ENCODE measurements around the gene VPS13D. TPM values are rescaled to one million over a fixed set of nuclear protein-coding genes. Genes with fewer than 3 reads are reported as not detected.

VPS13D gene
- total RNA-seq, 1 experiment from 2014 or later = 36.5 TPM

GRCh38 chr1:12472156-12472797 lies 242.4 kb downstream of the VPS13D start:
- ChIA-PET CTCF (interaction anchor here (0.6 kb wide), 1 partner anchor 1150 kb away, joined by 3 read pairs; no protein-coding TSS in a partner anchor), POLR2A (interaction anchor here (0.9 to 1.2 kb wide), 3 partner anchors 14 to 55 kb away, joined by 3 to 4 read pairs (median 3); no protein-coding TSS in a partner anchor)
- H3K4me1 Mint-ChIP-seq (ENCODE audit: insufficient read depth, unreplicated experiment) = no peaks in the 10 kb centered on the region
- DNase-seq (ENCODE audit: unreplicated experiment) = no peak
- no peak overlapping the region for H3K27ac Mint-ChIP-seq (ENCODE audit: low read depth, unreplicated experiment)
- H3K36me3 Mint-ChIP-seq (ENCODE audit: insufficient read depth, unreplicated experiment) = peaks cover 10% of the 10 kb centered on the region
- H3K9me3 Mint-ChIP-seq (ENCODE audit: unreplicated experiment) = no peaks in the 10 kb centered on the region
- H3K4me3 Mint-ChIP-seq (ENCODE audit: unreplicated experiment) = no peak overlapping the region
- BruUV-seq (replicated peaks) = no TSS peak
- no peaks in the 10 kb centered on the region for H3K27me3 Mint-ChIP-seq (ENCODE audit: insufficient read depth, unreplicated experiment)
- no peak for TF ChIP-seq CTCF (IDR thresholded peaks at IDR 0.05; ENCODE audit: unreplicated experiment)
- intact Hi-C loops (cut with micrococcal nuclease) = no loop called here

GRCh38 chr1:12472798-12473551 lies 243.1 kb downstream of the VPS13D start:
- Mint-ChIP-seq H3K4me1 (ENCODE audit: insufficient read depth, unreplicated experiment) (peaks cover 7% of the 10 kb centered on the region), H3K27me3 (ENCODE audit: insufficient read depth, unreplicated experiment) (no peaks in the 10 kb centered on the region), H3K9me3 (ENCODE audit: unreplicated experiment) (no peaks in the 10 kb centered on the region), H3K4me3 (ENCODE audit: unreplicated experiment) (no peak overlapping the region), H3K36me3 (ENCODE audit: insufficient read depth, unreplicated experiment) (peaks cover 13% of the 10 kb centered on the region), H3K27ac (ENCODE audit: low read depth, unreplicated experiment) (no peak overlapping the region)
- no peak for TF ChIP-seq CTCF (IDR thresholded peaks at IDR 0.05; ENCODE audit: unreplicated experiment)
- CTCF ChIA-PET = no interaction called here
- DNase-seq (ENCODE audit: unreplicated experiment) = no peak
- intact Hi-C loops (cut with micrococcal nuclease) = no loop called here
- POLR2A ChIA-PET = interaction anchor here (0.7 to 1.2 kb wide), 3 partner anchors 36 to 55 kb away, joined by 3 read pairs; no protein-coding TSS in a partner anchor
- no TSS peak for BruUV-seq (replicated peaks)

GRCh38 chr1:12473596-12474362 lies 243.9 kb downstream of the VPS13D start:
- H3K27me3 Mint-ChIP-seq (ENCODE audit: insufficient read depth, unreplicated experiment) = no peaks in the 10 kb centered on the region
- peaks cover 15% of the 10 kb centered on the region for H3K4me1 Mint-ChIP-seq (ENCODE audit: insufficient read depth, unreplicated experiment)
- H3K9me3 Mint-ChIP-seq (ENCODE audit: unreplicated experiment) = no peaks in the 10 kb centered on the region
- no peak for TF ChIP-seq CTCF (IDR thresholded peaks at IDR 0.05; ENCODE audit: unreplicated experiment)
- ChIA-PET CTCF (interaction anchor here (1.1 kb wide), 1 partner anchor 185 kb away, joined by 3 read pairs; no protein-coding TSS in a partner anchor), POLR2A (interaction anchor here (0.6 to 1.2 kb wide), 4 partner anchors 12 to 56 kb away, joined by 3 read pairs; no protein-coding TSS in a partner anchor)
- no peak overlapping the region for H3K4me3 Mint-ChIP-seq (ENCODE audit: unreplicated experiment)
- intact Hi-C loops (cut with micrococcal nuclease) = no loop called here
- no peak for DNase-seq (ENCODE audit: unreplicated experiment)
- peaks cover 13% of the 10 kb centered on the region for H3K36me3 Mint-ChIP-seq (ENCODE audit: insufficient read depth, unreplicated experiment)
- BruUV-seq (replicated peaks) = no TSS peak
- H3K27ac Mint-ChIP-seq (ENCODE audit: low read depth, unreplicated experiment) = no peak overlapping the region

All from MCF 10A (cell line).